ACHN (cell line): ENCODE data around the gene DNAJA2.
A peak's percentile ranks its signal among the peaks of the same experiment; 100 is the strongest.

Experiments used
- DNase-seq: peaks from one replicate; pipeline ENCODE4 v3.0.0-alpha.2; 2015
- in situ Hi-C: cut with HindIII; loops from 2 replicates; pipeline ENCODE4 v1.10.0; 2017; ENCODE audit warnings: low sequenced_read_pairs, low pct_ligation_motif_present, low pct_unique_long_range_greater_than_20kb

The DNAJA2 gene

GRCh38 chr16:46911038-46911437 lies 62.4 kb downstream of the DNAJA2 start:
- no peak for DNase-seq

GRCh38 chr16:46908540-46909372 lies 64.7 kb downstream of the DNAJA2 start:
- in situ Hi-C loops = no loop called here
- peak; percentile 65 for DNase-seq

More at GRCh38 chr16:46911038-46911437, 62.4 kb downstream of the DNAJA2 start:
- in situ Hi-C loops = no loop called here

GRCh38 chr16:46907061-46907774 lies 66.3 kb downstream of the DNAJA2 start:
- in situ Hi-C loops = no loop called here
- DNase-seq = no peak

GRCh38 chr16:46906360-46907060 lies 67.0 kb downstream of the DNAJA2 start:
- in situ Hi-C loops = no loop called here
- DNase-seq = no peak
